NCI-H526 treated with DMSO at 0.1 percent for 48 hours (cell line): ENCODE data around the gene AP3D1.
"Not testable (repeated sequence)": the region's sequence is repeated elsewhere in the genome, so short reads cannot be mapped to it uniquely, and the experiment has no call there.

Experiments used
- DNase-seq: peaks from one replicate; lab custom pipeline; 2025; lab: John Stamatoyannopoulos, UW

Gene AP3D1

GRCh38 chr19:2150794-2151338 lies 500 bp downstream of the AP3D1 start:
- DNase-seq, result no peak

GRCh38 chr19:2149980-2150793 lies 1.2 kb downstream of the AP3D1 start:
- DNase-seq, result no peak

GRCh38 chr19:2148482-2149135 lies 2.8 kb downstream of the AP3D1 start:
- no peak for DNase-seq

- no peak for DNase-seq
Observed at GRCh38 chr19:2145831-2146241, 5.5 kb downstream of the AP3D1 start.

GRCh38 chr19:2144190-2144589 lies 7.2 kb downstream of the AP3D1 start:
- no peak for DNase-seq

- DNase-seq, result no peak
Observed at GRCh38 chr19:2142173-2142829, 9.1 kb downstream of the AP3D1 start.

- DNase-seq, result no peak
Observed at GRCh38 chr19:2140138-2140569, 11.2 kb downstream of the AP3D1 start.

- DNase-seq, result no peak
Observed at GRCh38 chr19:2139385-2140137, 11.8 kb downstream of the AP3D1 start.

GRCh38 chr19:2138061-2138728 lies 13.2 kb downstream of the AP3D1 start:
- DNase-seq, result no peak

- no peak for DNase-seq
Observed at GRCh38 chr19:2136796-2137195, 14.6 kb downstream of the AP3D1 start.

GRCh38 chr19:2135474-2136402 lies 15.6 kb downstream of the AP3D1 start:
- no peak for DNase-seq

- no peak for DNase-seq
Observed at GRCh38 chr19:2132731-2133490, 18.5 kb downstream of the AP3D1 start.

- DNase-seq, result no peak
Observed at GRCh38 chr19:2132191-2132590, 19.2 kb downstream of the AP3D1 start.

GRCh38 chr19:2131012-2131975 lies 20.1 kb downstream of the AP3D1 start:
- not testable (repeated sequence) for DNase-seq

GRCh38 chr19:2129892-2130770 lies 21.2 kb downstream of the AP3D1 start:
- DNase-seq, result no peak

GRCh38 chr19:2129486-2129885 lies 21.9 kb downstream of the AP3D1 start:
- no peak for DNase-seq

GRCh38 chr19:2129022-2129421 lies 22.3 kb downstream of the AP3D1 start:
- DNase-seq, result no peak
